Activated CD4-positive, alpha-beta T cell treated with anti-CD3 and anti-CD28 coated beads, Interleukin-2, Interleukin-6, amounts not matched to agents 100 ng/mL and 50 ng/mL, durations not matched to agents 16 hours and 8 hours (primary cell): Measurements from ENCODE around the gene ABCA3.
"Not testable (repeated sequence)": the region's sequence is repeated elsewhere in the genome, so short reads cannot be mapped to it uniquely, and the experiment has no call there.

Experiments used
- DNase-seq: peaks from one replicate; pipeline ENCODE4 v3.0.0-alpha.2; 2020

Gene ABCA3

DNA sequence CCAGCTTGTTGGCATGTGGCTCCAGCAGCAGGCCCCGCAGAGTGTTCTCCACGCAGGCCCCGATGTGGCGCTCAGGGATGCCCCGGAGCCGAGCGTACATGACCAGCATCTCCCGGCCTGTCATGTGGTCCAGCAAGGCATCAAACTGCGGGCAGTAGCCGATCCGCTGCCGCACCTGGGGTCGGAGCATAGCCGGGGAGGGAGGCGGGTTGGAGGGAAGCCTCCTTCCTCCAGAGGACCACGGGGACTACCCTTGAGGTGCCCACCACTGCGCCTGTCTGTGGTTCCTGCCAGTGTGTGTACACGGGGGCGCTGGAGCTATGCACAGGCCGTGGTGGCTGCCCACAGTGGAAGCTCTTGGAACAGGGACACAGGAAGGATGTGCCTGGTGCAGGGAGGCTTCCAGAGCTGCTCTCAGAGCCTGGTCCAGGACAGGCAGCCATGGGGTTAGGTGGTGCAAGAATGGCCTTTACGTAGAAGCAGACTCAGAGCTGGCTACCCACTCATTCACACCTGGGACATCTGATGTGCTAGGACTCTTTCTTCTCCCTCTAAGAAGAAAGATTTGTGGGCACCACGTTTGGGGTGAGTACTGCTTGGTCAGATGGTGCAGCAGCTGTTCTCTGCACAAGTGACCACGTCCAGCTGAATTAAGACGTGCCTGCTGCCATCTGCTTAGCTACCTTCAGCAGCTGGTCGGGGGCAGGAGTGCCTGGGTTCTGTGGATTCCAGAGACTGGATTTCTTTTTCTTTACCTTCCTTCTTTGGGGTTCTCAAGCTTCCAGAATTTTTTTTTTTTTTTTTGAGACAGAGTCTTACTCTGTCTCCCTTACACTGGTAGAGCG lies 61.4 kb downstream of the ABCA3 start:
- no peak for DNase-seq

- DNase-seq: no peak
These were observed 62.3 kb downstream of the ABCA3 start for GRCh38 chr16:2278272-2278608.

DNA sequence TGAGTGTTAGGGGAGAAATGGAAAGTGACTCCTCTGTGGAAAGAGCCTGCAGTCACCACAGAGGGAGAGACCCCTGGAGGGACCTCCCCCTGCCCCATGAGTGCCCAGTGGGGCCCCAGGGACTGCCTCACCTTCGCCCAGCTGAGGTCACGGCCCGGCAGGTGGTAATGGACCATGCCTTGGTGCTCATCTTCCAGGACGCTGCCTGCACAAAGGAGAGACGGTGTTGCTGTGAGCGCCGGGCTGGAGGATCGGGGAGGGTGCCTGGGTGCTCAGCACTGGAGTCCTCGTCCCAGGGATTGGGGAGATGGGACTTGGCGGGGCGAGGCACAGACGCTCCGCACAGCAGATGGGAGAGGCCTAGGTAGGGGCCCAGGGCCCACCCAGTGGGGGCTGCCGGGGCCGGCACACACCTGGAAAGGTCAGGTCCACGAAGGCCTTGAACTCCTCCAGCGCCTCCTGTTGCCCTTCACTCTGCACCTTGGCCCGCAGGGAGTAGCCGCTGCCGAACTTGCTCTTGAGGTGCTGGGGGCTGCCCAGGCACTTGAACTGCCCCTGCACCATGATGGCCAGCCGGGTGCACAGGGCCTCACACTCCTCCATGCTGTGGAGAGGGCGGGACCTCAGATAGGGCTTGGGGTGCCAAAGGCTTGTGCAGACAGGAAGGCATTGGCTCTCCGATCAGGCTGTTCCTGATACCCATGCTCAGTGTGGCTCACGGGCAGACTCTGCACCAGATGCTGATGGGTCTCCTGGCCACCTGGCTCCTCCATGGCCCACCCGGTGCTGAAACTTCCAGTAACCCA lies 62.9 kb downstream of the ABCA3 start:
- DNase-seq: no peak

GRCh38 chr16:2276368-2277195 lies 63.9 kb downstream of the ABCA3 start:
- no peak for DNase-seq

GRCh38 chr16:2275476-2276367 lies 64.8 kb downstream of the ABCA3 start:
- no peak for DNase-seq

- no peak for DNase-seq
These were observed 66.6 kb downstream of the ABCA3 start for GRCh38 chr16:2273931-2274330.

DNA sequence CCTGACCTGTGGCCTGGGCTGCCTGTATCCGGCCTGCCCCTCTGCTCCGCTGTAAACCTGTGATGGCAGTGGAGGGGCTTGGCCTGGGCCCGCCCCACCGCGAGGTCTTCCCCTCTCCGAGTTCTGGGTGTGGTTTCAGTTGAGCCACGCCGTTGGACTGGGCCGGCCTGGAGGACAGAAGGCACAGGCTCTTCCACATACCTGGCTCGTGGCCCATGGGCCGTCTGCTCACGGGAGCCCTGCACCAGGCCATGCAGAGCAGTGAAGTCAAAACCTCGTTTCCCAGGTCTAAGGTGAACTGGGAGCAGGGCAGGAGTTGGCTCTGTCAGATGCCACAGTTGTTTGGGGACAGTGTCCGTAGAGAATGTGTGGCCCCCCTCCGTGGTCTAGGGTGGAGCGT lies 67.0 kb downstream of the ABCA3 start:
- no peak for DNase-seq

GRCh38 chr16:2271848-2272461 lies 68.6 kb downstream of the ABCA3 start:
- DNase-seq: no peak

GRCh38 chr16:2270588-2271470 lies 69.7 kb downstream of the ABCA3 start:
- no peak for DNase-seq

GRCh38 chr16:2270070-2270462 lies 70.5 kb downstream of the ABCA3 start:
- DNase-seq: no peak

GRCh38 chr16:2267913-2268666 lies 72.4 kb downstream of the ABCA3 start, which contains the start of gene RNPS1:
TSS of gene RNPS1 (minus strand) at chr16:2268126. CDS start at chr16:2264643, 3,483 bp downstream.
- peak; percentile 97 for DNase-seq

- DNase-seq: not testable (repeated sequence)
These were observed 73.0 kb downstream of the ABCA3 start for GRCh38 chr16:2267505-2267912.

DNA sequence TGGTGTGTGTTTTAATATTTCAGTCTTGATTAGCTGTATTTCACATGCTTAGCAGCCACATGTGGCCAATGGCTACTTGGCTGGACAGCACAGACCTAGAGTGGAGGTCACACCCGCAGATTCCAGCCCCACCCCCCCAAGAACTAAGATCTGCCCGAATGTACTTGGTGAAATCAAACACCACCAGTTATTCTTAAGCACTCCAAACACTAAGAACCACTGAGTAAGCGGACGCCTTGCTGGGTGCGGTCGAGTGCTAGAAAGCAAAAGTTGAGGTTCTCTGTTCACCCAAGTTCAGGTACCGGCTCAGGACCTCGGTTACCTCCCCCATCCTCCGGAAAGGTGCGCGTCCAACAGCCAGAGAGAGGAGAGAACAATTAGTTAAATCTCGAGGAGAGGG lies 73.6 kb downstream of the ABCA3 start:
- peak; percentile 15 for DNase-seq

GRCh38 chr16:2263026-2263425 lies 77.5 kb downstream of the ABCA3 start:
- not testable (repeated sequence) for DNase-seq

DNA sequence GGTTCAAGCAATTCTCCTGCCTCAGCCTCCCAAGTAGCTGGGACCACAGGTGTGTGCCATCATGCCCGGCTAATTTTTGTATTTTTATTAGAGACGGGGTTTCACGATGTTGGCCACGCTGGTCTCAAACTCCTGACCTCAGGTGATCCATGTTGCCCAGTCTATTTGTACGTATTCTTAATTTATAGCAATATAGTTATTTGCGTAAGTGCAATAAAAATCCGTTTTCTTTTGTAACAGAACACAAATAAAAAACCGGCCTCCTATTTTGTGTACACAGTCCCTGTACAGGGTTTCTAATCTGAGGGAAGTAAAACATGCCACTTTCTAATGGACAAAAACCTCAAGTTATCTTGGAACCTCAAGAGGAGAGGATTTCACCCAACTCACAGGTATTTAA lies 80.3 kb downstream of the ABCA3 start:
- DNase-seq: no peak

GRCh38 chr16:2258530-2258929 lies 82.0 kb downstream of the ABCA3 start:
- DNase-seq: not testable (repeated sequence)

DNA sequence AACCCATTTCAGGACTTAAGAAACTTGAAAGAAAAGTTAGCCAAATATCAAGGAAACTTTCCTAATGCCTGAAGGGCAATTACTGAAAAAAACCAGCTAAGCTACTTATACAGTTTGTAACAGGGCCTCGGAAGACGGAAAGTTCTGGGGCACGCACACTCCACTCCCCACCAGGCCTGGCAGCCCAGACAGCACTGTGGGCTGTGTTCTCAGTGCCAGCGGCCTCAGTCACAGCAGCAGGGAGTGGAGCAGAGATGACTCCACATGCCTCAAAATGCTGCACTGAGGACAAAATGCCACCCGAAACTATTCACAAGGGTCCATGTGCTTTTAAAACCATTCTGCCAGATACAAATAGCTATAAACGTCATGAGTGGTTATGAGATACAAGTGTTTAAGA lies 82.8 kb downstream of the ABCA3 start:
- no peak for DNase-seq

DNA sequence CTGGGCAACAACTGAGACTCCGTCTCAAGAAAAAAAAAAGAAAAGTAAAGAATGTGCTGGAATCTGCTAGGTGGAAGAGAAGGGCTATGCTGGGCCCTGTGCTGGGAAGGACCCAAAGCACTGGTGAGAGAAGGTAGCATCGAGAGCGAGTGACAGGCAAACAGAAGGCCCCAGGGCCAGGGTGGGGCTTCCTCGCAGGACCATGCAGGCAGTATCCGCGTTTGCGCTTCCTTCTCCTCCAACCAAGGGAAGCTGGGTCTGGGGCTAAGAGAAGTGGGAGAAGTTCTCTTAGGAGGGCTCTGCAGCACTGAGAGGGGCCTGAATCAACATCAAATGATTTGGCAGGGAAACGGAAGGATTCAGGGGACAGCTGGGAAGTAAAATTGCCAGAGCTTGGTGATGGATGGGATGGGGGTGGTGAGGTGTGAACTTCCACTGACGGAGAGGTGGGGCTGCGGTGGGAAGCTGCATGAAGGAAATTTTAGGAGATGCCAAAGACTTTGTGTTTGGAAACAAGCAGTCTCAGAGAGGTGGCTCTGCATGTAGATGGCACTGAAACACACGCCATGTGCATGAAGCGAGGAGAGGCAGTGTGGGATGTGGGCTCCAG lies 83.9 kb downstream of the ABCA3 start:
- DNase-seq: no peak

GRCh38 chr16:2253293-2253692 lies 87.2 kb downstream of the ABCA3 start:
- DNase-seq: no peak

DNA sequence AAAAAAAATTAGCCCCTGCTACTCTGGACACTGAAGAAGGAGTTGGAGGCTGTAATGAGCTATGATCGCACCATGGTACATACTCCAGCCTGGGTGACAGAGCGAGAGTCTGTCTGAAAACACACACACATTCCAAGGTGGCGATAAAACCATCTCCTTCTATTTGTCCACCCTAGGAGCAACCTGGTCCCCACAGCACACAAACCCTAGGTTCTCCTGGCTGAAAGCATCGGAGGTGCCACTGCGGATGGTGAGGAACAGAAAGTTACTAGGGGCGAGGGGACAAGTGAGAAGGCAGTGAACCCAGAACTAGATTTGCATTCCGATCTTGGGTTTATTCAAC lies 87.8 kb downstream of the ABCA3 start:
- no peak for DNase-seq
